DOHH2 (cell line): Measurements from ENCODE around the gene KCNQ1OT1.

Source experiments
- H3F3A ChIP-seq: fragments of 200-600 bp; sonication (generic), shearing (Covaris generic); 2 replicates; pipeline ENCODE4 v1.6.0; 2016; ENCODE audit warnings: antibody characterized with exemption, mild to moderate bottlenecking; ENCODE audit not compliant: control insufficient read depth, insufficient read depth
- H3K27ac ChIP-seq: fragments of 200-600 bp; sonication (generic); 2 replicates; pipeline ENCODE4 v1.5.1; 2014; ENCODE audit warnings: low read depth, mild to moderate bottlenecking, low read length, moderate library complexity
- H3K27me3 ChIP-seq: fragments of 200-600 bp; sonication (generic); 2 replicates; pipeline ENCODE4 v1.6.1; 2014; ENCODE audit warnings: mild to moderate bottlenecking, low read length, mixed read lengths; ENCODE audit not compliant: control insufficient read depth
- H3K36me3 ChIP-seq: fragments of 200-600 bp; sonication (generic); 2 replicates; pipeline ENCODE4 v1.6.1; 2014; ENCODE audit warnings: mild to moderate bottlenecking, low read length, moderate library complexity, mixed read lengths; ENCODE audit not compliant: control insufficient read depth
- H3K4me1 ChIP-seq: fragments of 200-600 bp; sonication (generic); 2 replicates; pipeline ENCODE4 v1.6.1; 2014; ENCODE audit warnings: mild to moderate bottlenecking, low read length, mixed read lengths; ENCODE audit not compliant: control insufficient read depth
- H3K4me2 ChIP-seq: fragments of 200-600 bp; sonication (generic); 2 replicates; pipeline ENCODE4 v1.6.0; 2014; ENCODE audit warnings: mild to moderate bottlenecking, low read length, moderate library complexity
- H3K4me3 ChIP-seq: fragments of 200-600 bp; sonication (generic); 2 replicates; pipeline ENCODE4 v1.5.1; 2014; ENCODE audit warnings: mild to moderate bottlenecking, low read length, mixed read lengths
- H3K79me2 ChIP-seq: fragments of 200-600 bp; sonication (generic); 2 replicates; pipeline ENCODE4 v1.6.1; 2014; ENCODE audit warnings: mild to moderate bottlenecking, low read length, mixed read lengths; ENCODE audit not compliant: control insufficient read depth
- H3K9me2 ChIP-seq: fragments of 200-600 bp; sonication (generic); replicated peaks from 2 replicates; pipeline ENCODE4 v1.6.1; 2014; ENCODE audit warnings: mild to moderate bottlenecking, low read length, mixed read lengths; ENCODE audit not compliant: control insufficient read depth
- H3K9me3 ChIP-seq: fragments of 200-600 bp; sonication (generic); 2 replicates; pipeline ENCODE4 v1.6.1; 2014; ENCODE audit warnings: antibody characterized with exemption, low read length, mixed read lengths; ENCODE audit not compliant: control insufficient read depth, insufficient read depth
- H4K20me1 ChIP-seq: fragments of 200-600 bp; sonication (generic); 2 replicates; pipeline ENCODE4 v1.6.0; 2014; ENCODE audit warnings: low read depth, mild to moderate bottlenecking, antibody characterized with exemption, low read length, moderate library complexity; ENCODE audit not compliant: control insufficient read depth, insufficient read depth
- CTCF ChIP-seq: fragments of 200-600 bp; sonication (generic); IDR thresholded peaks from one replicate; pipeline ENCODE4 v1.5.1; 2014; ENCODE audit warnings: antibody characterized with exemption, mild to moderate bottlenecking, low read depth, low read length; ENCODE audit not compliant: poor library complexity, severe bottlenecking
- EZH2phosphoT487 ChIP-seq: fragments of 200-600 bp; sonication (generic); IDR thresholded peaks from 2 replicates; pipeline ENCODE4 v1.6.1; 2017; ENCODE audit warnings: borderline replicate concordance, mild to moderate bottlenecking, antibody characterized with exemption, low read length, moderate library complexity, mixed read lengths

Gene KCNQ1OT1

GRCh38 chr11:2730272-2731129 lies 30.7 kb upstream of the KCNQ1OT1 start:
- TF ChIP-seq CTCF: no peak
- no peak for TF ChIP-seq EZH2phosphoT487
- Histone ChIP-seq H3K36me3 (no peaks in the 10 kb centered on the region), H3K4me3 (no peak overlapping the region), H3K9me3 (no peaks in the 10 kb centered on the region), H3K4me1 (no peaks in the 10 kb centered on the region), H3F3A (no peaks in the 10 kb centered on the region), H3K27ac (no peak overlapping the region), H4K20me1 (no peaks in the 10 kb centered on the region), H3K27me3 (no peaks in the 10 kb centered on the region), H3K9me2 (no peaks in the 10 kb centered on the region), H3K4me2 (no peak overlapping the region), H3K79me2 (no peaks in the 10 kb centered on the region)

DNA sequence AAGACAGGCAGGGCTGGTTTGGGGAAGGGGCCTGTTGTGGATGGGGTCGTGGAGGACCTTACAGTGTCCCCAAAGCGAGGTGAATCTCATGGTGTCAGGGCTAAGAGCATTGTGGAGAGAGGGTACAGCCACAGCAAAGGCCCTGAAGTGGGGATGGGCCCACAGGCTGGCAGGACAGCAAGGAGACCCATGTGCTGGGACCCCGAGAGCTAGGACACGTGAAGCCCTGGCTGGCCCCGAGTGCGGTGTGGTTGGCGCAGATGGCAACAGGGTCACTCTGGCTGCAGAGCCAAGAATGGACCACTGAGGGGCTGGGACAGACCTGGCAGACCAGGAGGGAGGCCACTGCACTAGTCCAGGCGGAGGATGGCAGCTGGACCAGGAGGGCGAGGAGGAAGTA lies 30.0 kb upstream of the KCNQ1OT1 start:
- Histone ChIP-seq H3K27me3 (no peaks in the 10 kb centered on the region), H4K20me1 (no peaks in the 10 kb centered on the region), H3K4me1 (no peaks in the 10 kb centered on the region), H3K79me2 (no peaks in the 10 kb centered on the region), H3K4me2 (no peak overlapping the region), H3K36me3 (no peaks in the 10 kb centered on the region), H3K9me2 (no peaks in the 10 kb centered on the region), H3K27ac (no peak overlapping the region), H3F3A (no peaks in the 10 kb centered on the region), H3K9me3 (no peaks in the 10 kb centered on the region), H3K4me3 (no peak overlapping the region)
- no peak for TF ChIP-seq CTCF
- no peak for TF ChIP-seq EZH2phosphoT487

GRCh38 chr11:2728663-2729332 lies 29.0 kb upstream of the KCNQ1OT1 start:
- Histone ChIP-seq H3K27me3 (no peaks in the 10 kb centered on the region), H3K4me2 (no peak overlapping the region), H3K27ac (no peak overlapping the region), H3F3A (no peaks in the 10 kb centered on the region), H3K4me3 (no peak overlapping the region), H3K9me2 (no peaks in the 10 kb centered on the region), H3K79me2 (no peaks in the 10 kb centered on the region), H3K4me1 (no peaks in the 10 kb centered on the region), H4K20me1 (no peaks in the 10 kb centered on the region), H3K9me3 (no peaks in the 10 kb centered on the region), H3K36me3 (no peaks in the 10 kb centered on the region)
- TF ChIP-seq EZH2phosphoT487: no peak
- TF ChIP-seq CTCF: no peak
